BE2C (cell line): Measurements from ENCODE around the gene USP11.

Experiments used
- DNase-seq: peaks from one replicate; pipeline ENCODE4 v3.0.0-alpha.2; 2020
- H3K27me3 ChIP-seq: fragments of 250-450 bp; sonication (Bioruptor Pico); 2 replicates; pipeline ENCODE4 v1.5.1; 2020; ENCODE audit warnings: mild to moderate bottlenecking
- H3K36me3 ChIP-seq: fragments of 250-450 bp; sonication (Bioruptor Pico); 2 replicates; pipeline ENCODE4 v1.5.1; 2020; ENCODE audit warnings: mild to moderate bottlenecking
- H3K4me1 ChIP-seq: fragments of 250-450 bp; sonication (Bioruptor Pico); 2 replicates; pipeline ENCODE4 v1.5.1; 2020
- H3K4me3 ChIP-seq: 2 replicates; pipeline ENCODE4 v1.5.1; 2011; ENCODE audit warnings: low read depth, low read length
- H3K9me3 ChIP-seq: fragments of 250-450 bp; sonication (Bioruptor Pico); 2 replicates; pipeline ENCODE4 v1.5.1; 2020
- TF ChIP-seq, protein P1 (sequence below): IDR thresholded peaks from 2 replicates; pipeline ENCODE4 v1.5.1; 2012; ENCODE audit warnings: mild to moderate bottlenecking, low read depth, low read length

Gene USP11

DNA sequence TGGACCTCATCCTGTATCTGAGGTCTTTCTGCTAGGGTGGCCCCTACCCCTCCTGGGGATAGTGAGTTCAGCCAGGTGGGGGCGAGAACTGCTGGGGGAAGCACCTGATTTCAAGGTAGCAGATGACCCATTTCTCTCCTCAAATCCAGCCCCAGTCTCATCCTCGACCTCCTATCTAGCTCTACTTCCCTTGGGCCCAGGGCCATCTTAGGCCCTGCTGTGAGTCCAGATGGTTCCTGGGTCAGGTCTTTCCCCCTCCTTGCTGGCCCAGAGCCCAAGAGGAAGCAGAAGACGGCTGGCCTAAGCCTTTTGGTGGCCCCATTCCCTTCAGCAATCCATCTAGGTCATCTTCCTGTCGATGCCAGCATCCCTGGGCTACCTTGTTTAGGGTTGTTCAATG lies 11.1 kb upstream of the USP11 start:
- Histone ChIP-seq H3K27me3 (no peaks in the 10 kb centered on the region), H3K9me3 (no peaks in the 10 kb centered on the region), H3K36me3 (peaks cover 35% of the 10 kb centered on the region), H3K4me3 (no peak overlapping the region), H3K4me1 (no peaks in the 10 kb centered on the region)
- DNase-seq: no peak
- TF ChIP-seq, protein P1, sequence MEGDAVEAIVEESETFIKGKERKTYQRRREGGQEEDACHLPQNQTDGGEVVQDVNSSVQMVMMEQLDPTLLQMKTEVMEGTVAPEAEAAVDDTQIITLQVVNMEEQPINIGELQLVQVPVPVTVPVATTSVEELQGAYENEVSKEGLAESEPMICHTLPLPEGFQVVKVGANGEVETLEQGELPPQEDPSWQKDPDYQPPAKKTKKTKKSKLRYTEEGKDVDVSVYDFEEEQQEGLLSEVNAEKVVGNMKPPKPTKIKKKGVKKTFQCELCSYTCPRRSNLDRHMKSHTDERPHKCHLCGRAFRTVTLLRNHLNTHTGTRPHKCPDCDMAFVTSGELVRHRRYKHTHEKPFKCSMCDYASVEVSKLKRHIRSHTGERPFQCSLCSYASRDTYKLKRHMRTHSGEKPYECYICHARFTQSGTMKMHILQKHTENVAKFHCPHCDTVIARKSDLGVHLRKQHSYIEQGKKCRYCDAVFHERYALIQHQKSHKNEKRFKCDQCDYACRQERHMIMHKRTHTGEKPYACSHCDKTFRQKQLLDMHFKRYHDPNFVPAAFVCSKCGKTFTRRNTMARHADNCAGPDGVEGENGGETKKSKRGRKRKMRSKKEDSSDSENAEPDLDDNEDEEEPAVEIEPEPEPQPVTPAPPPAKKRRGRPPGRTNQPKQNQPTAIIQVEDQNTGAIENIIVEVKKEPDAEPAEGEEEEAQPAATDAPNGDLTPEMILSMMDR: no peak

DNA sequence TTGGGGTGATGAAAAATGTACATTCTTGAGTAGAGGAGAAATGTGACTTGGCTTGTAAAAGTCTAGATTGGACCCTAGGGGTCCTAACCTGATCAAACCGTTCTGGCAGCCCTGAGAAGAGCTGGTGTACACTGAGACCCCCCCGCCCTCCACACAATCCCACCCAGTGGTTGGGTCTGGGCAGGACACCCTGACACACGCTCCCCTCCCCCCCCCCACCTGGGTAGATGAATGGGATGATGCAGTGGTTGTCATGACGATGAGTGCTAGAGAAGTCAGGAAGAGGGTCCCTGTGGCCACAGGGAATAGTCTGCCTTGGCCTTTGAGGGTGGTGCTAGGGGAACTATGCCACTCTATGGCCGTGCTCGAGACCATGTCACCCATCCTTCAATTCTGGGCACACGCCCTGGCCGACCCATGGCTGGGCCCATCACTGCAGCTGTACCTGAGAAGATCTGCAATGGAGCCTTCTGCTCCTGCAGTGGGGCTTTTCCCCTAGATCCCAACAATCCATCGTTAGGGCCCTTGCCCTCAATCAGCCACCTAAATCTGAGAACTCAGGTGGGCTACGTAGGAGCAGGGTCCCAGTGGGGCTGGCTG lies 10.0 kb upstream of the USP11 start:
- peak; percentile 22 for DNase-seq
- Histone ChIP-seq H3K9me3 (no peaks in the 10 kb centered on the region), H3K4me1 (no peaks in the 10 kb centered on the region), H3K4me3 (no peak overlapping the region), H3K27me3 (no peaks in the 10 kb centered on the region), H3K36me3 (peaks cover 35% of the 10 kb centered on the region)
- TF ChIP-seq, protein P1: no peak

DNA sequence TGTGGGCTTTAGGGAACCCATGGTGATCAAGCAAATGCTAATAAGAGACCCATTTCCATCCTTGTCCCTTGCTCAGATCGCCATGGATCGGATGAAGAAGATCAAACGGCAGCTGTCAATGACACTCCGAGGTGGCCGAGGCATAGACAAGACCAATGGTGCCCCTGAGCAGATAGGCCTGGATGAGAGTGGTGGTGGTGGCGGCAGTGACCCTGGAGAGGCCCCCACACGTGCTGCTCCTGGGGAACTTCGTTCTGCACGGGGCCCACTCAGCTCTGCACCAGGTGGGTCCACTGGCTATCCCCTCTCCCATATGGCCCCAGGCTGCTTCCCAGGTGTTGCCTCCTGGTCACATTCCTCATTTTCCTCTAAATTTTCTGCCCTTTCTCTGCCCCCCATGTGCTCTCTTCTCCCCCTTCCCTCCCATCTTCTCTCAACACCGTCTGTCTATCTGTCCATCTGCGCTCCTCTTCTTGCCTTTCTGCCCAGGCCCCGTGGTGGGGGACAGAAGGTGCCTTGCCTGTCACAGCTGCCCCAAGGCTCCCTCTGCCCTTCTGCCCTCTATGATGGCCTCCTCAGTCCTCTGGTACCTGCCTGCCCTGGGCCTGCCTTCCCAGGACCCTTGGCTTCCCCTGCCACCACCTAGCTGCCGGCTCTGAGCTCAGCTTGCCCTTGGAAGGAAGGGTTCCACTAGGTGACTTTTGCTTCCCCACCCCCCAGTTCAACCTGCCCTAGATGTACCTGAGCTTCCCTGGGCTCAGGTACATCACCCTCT lies 9.1 kb upstream of the USP11 start:
- DNase-seq: no peak
- Histone ChIP-seq H3K4me3 (no peak overlapping the region), H3K4me1 (no peaks in the 10 kb centered on the region), H3K27me3 (no peaks in the 10 kb centered on the region), H3K36me3 (peaks cover 35% of the 10 kb centered on the region), H3K9me3 (no peaks in the 10 kb centered on the region)
- TF ChIP-seq, protein P1: no peak

DNA sequence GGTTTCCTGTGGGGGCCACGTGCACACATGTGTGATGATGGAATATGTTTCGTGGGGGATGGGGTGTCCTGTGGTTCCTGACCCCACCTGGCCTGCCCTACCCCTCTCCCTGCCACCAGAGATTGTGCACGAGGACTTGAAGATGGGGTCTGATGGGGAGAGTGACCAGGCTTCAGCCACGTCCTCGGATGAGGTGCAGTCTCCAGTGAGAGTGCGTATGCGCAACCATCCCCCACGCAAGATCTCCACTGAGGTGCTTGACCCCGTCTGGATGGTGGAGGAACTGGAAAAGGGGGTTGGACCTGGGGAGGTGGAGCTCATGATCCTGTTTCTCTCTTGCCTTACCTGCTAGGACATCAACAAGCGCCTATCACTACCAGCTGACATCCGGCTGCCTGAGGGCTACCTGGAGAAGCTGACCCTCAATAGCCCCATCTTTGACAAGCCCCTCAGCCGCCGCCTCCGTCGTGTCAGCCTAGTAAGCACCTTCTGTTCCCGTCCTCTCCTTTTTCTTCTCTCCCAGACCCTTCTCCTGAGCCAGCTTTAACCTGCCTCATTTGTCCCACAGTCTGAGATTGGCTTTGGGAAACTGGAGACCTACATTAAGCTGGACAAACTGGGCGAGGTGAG lies 8.4 kb upstream of the USP11 start:
- H3K4me3 ChIP-seq: no peak overlapping the region
- peaks cover 35% of the 10 kb centered on the region for H3K36me3 ChIP-seq
- H3K4me1 ChIP-seq: no peaks in the 10 kb centered on the region
- DNase-seq: no peak
- TF ChIP-seq, protein P1: no peak
- no peaks in the 10 kb centered on the region for H3K27me3 ChIP-seq
- no peaks in the 10 kb centered on the region for H3K9me3 ChIP-seq

DNA sequence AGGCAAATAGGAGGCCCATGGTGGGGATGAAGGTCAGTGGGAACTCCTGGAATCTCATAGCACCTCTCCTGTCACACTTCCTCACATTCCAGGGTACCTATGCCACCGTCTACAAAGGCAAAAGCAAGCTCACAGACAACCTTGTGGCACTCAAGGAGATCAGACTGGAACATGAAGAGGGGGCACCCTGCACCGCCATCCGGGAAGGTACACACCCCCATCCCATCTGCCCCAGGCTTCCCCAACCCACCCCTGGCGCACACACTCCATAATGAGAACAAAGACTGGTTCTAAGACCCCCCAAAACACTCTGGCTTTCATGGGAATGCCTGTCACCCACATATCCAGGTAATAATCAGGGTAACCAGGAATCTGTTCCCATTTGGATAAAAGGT lies 7.9 kb upstream of the USP11 start:
- H3K27me3 ChIP-seq: no peaks in the 10 kb centered on the region
- H3K4me3 ChIP-seq: no peak overlapping the region
- TF ChIP-seq, protein P1: no peak
- H3K9me3 ChIP-seq: no peaks in the 10 kb centered on the region
- H3K4me1 ChIP-seq: no peaks in the 10 kb centered on the region
- no peak for DNase-seq
- H3K36me3 ChIP-seq: peaks cover 35% of the 10 kb centered on the region

DNA sequence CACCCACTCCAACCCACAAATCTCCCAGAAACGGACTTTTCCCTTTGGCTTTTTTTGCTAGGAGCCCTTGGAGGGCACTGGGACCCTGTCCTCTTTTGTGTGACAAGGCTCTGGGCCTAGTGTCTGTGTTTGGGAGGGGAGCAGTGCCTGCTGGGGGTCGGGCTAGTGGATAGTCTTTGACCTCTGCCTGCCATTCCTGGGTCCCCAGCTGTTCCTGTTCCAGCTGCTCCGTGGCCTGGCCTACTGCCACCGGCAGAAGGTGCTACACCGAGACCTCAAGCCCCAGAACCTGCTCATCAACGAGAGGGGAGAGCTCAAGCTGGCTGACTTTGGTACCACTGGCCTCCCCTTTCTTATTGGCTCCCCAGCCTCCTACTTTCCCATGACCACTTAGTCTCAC lies 6.7 kb upstream of the USP11 start:
- H3K9me3 ChIP-seq: no peaks in the 10 kb centered on the region
- H3K36me3 ChIP-seq: peaks cover 35% of the 10 kb centered on the region
- no peaks in the 10 kb centered on the region for H3K27me3 ChIP-seq
- DNase-seq: no peak
- no peak overlapping the region for H3K4me3 ChIP-seq
- H3K4me1 ChIP-seq: no peaks in the 10 kb centered on the region
- TF ChIP-seq, protein P1: no peak
